A549 (cell line): ENCODE results near the gene VAV3. TPM values are rescaled to one million over a fixed set of nuclear protein-coding genes. Genes with fewer than 3 reads are reported as not detected.

Experiments
- ATAC-seq, 2 experiments: fragments of 200-7000 bp in 1 of 2; fragments of >200 bp in 1 of 2; cut with Nextera tagmentation in 1 of 2; cut with Tn5 transposase in 1 of 2; 3 replicates each; pipeline versions ENCODE4 v1.8.0 to v1.9.1; 2018 to 2020; ENCODE audit warnings: mild to moderate bottlenecking in 1 of 2, moderate library complexity in 1 of 2
- CTCF ChIA-PET: fragments of 300-600 bp; sonication (Branson Sonifier 250); formaldehyde crosslinking; extraction: SDS; loops from one replicate; lab custom pipeline; 2021; ENCODE audit warnings: antibody characterized with exemption, inconsistent platforms; lab: Yijun Ruan, JAX
- POLR2A ChIA-PET: fragments of 350-600 bp; formaldehyde crosslinking; extraction: SDS; loops from one replicate; lab custom pipeline; 2021; ENCODE audit warnings: antibody characterized with exemption, inconsistent platforms; lab: Yijun Ruan, JAX
- DNase-seq, 2 experiments: peaks; one replicate each; pipeline versions ENCODE4 v3.0.0 to v3.0.0-alpha.2; 2011 to 2016; ENCODE audit warnings: low read depth in 1 of 2, low spot score in 1 of 2
- FAIRE-seq: peaks from 2 replicates; lab custom pipeline; 2011; peaks lifted over from hg19 to GRCh38; lab: Jason Lieb, UNC
- H3K27ac ChIP-seq, 2 experiments: fragments of >200 bp; sonication (Bioruptor Twin); formaldehyde crosslinking; 3 replicates each; pipeline ENCODE4 v1.5.1; 2016 to 2017
- H3K4me1 ChIP-seq: fragments of >200 bp; sonication (Bioruptor Twin); formaldehyde crosslinking; 3 replicates; pipeline ENCODE4 v1.6.1; 2016
- H3K4me2 ChIP-seq: fragments of >200 bp; sonication (Bioruptor Twin); formaldehyde crosslinking; 3 replicates; pipeline ENCODE4 v1.6.1; 2016
- H3K4me3 ChIP-seq: fragments of >200 bp; sonication (Bioruptor Twin); formaldehyde crosslinking; 3 replicates; pipeline ENCODE4 v1.5.1; 2016
- H3K9me3 ChIP-seq: fragments of >200 bp; sonication (Bioruptor Twin); formaldehyde crosslinking; 3 replicates; pipeline ENCODE4 v1.6.1; 2016
- BCL3 ChIP-seq: fragments of >200 bp; sonication (Bioruptor Twin); formaldehyde crosslinking; IDR thresholded peaks from 3 replicates; pipeline ENCODE4 v1.6.1; 2016
- BHLHE40 ChIP-seq: IDR thresholded peaks from 2 replicates; pipeline ENCODE4 v1.6.1; 2012; ENCODE audit warnings: low read depth, low read length, inconsistent platforms
- CBX8 ChIP-seq: fragments of 200-600 bp; sonication (generic); IDR thresholded peaks from 2 replicates; pipeline ENCODE4 v1.6.1; 2016
- CHD2 ChIP-seq: fragments of 150-350 bp; IDR thresholded peaks from 2 replicates; pipeline ENCODE4 v1.6.1; 2014; ENCODE audit warnings: low read length; ENCODE audit not compliant: partially characterized antibody
- EHF ChIP-seq: fragments of 250-450 bp; sonication (Bioruptor Pico); IDR thresholded peaks from 2 replicates; pipeline ENCODE4 v1.5.0; 2020; ENCODE audit warnings: mild to moderate bottlenecking
- EHMT2 ChIP-seq: fragments of 200-600 bp; sonication (generic); IDR thresholded peaks from 2 replicates; pipeline ENCODE4 v1.6.1; 2016; ENCODE audit warnings: antibody characterized with exemption, low read depth, mild to moderate bottlenecking, moderate library complexity
- EP300 ChIP-seq, 2 experiments: fragments of >200 bp; sonication (Bioruptor Twin); formaldehyde crosslinking; IDR thresholded peaks; 2 replicates in 1 of 2; 3 replicates in 1 of 2; pipeline ENCODE4 v1.6.1; 2016 to 2017
- FOSB ChIP-seq: fragments of 250-450 bp; sonication (Bioruptor Pico); IDR thresholded peaks from 2 replicates; pipeline ENCODE4 v1.5.0; 2020; ENCODE audit warnings: mild to moderate bottlenecking, moderate library complexity
- HOXA7 ChIP-seq: fragments of 250-450 bp; sonication (Bioruptor Pico); IDR thresholded peaks from 2 replicates; pipeline ENCODE4 v1.5.0; 2020; ENCODE audit warnings: mild to moderate bottlenecking, moderate library complexity
- HOXB13 ChIP-seq: fragments of 250-450 bp; sonication (Bioruptor Pico); IDR thresholded peaks from 2 replicates; pipeline ENCODE4 v1.5.0; 2020; ENCODE audit warnings: low read depth, mild to moderate bottlenecking, moderate library complexity
- HOXB5 ChIP-seq: fragments of 250-450 bp; sonication (Bioruptor Pico); IDR thresholded peaks from 2 replicates; pipeline ENCODE4 v1.5.0; 2020; ENCODE audit warnings: mild to moderate bottlenecking, moderate library complexity
- KDM1A ChIP-seq: fragments of 200-600 bp; sonication (generic); IDR thresholded peaks from 2 replicates; pipeline ENCODE4 v1.6.1; 2016; ENCODE audit warnings: low read depth, mild to moderate bottlenecking
- MAFK ChIP-seq: fragments of 450-650 bp; IDR thresholded peaks from 2 replicates; pipeline ENCODE4 v1.6.1; 2014; ENCODE audit not compliant: partially characterized antibody
- NFE2L2 ChIP-seq: fragments of 150-350 bp; conservative IDR thresholded peaks from 2 replicates; pipeline ENCODE4 v1.6.1; 2014; ENCODE audit warnings: low read length
- POLR2A ChIP-seq: IDR thresholded peaks from 2 replicates; pipeline ENCODE4 v1.6.1; 2012; ENCODE audit warnings: mild to moderate bottlenecking, low read length
- RAD21 ChIP-seq, 2 experiments: fragments of >200 bp in 1 of 2; sonication (Bioruptor Twin) in 1 of 2; formaldehyde crosslinking in 1 of 2; IDR thresholded peaks in 1 of 2; conservative IDR thresholded peaks in 1 of 2; 2 replicates in 1 of 2; 3 replicates in 1 of 2; pipeline ENCODE4 v1.6.1; 2012 to 2018; ENCODE audit warnings: inconsistent platforms in 1 of 2
- RFX5 ChIP-seq: fragments of 450-650 bp; IDR thresholded peaks from 2 replicates; pipeline ENCODE4 v1.7.1; 2014; ENCODE audit warnings: antibody characterized with exemption, mild to moderate bottlenecking, moderate library complexity
- SREBF2 ChIP-seq: fragments of 450-650 bp; IDR thresholded peaks from 2 replicates; pipeline ENCODE4 v1.6.1; 2014; ENCODE audit warnings: mild to moderate bottlenecking, moderate library complexity
- TFCP2L1 ChIP-seq: fragments of 250-450 bp; sonication (Bioruptor Pico); IDR thresholded peaks from 2 replicates; pipeline ENCODE4 v1.5.0; 2021; ENCODE audit warnings: mild to moderate bottlenecking
- TP53 ChIP-seq: fragments of 250-450 bp; sonication (Bioruptor Pico); IDR thresholded peaks from 2 replicates; pipeline ENCODE4 v1.5.0; 2021; ENCODE audit warnings: mild to moderate bottlenecking, moderate library complexity
- ZC3H11A ChIP-seq: fragments of 450-650 bp; IDR thresholded peaks from 2 replicates; pipeline ENCODE4 v1.6.1; 2014; ENCODE audit warnings: antibody characterized with exemption, mild to moderate bottlenecking
- ZNF302 ChIP-seq: fragments of 250-450 bp; sonication (Bioruptor Pico); IDR thresholded peaks from 2 replicates; pipeline ENCODE4 v1.9.0; 2021; ENCODE audit warnings: inconsistent platforms, mild to moderate bottlenecking, moderate library complexity
- ZSCAN20 ChIP-seq: fragments of 250-450 bp; sonication (Bioruptor Pico); IDR thresholded peaks from 2 replicates; pipeline ENCODE4 v1.8.0; 2022; ENCODE audit warnings: mild to moderate bottlenecking, moderate library complexity
- WGBS: methylation state at CpG from one replicate; pipeline ENCODE4 v1.1.6; 2017; ENCODE audit errors: missing lambda C conversion rate; 5-methylcytosine and 5-hydroxymethylcytosine counted together
- polyA plus RNA-seq, 4 experiments: library from polyadenylated mRNA; depleted of rRNA in 3 of 4; stranded (reverse); fragments of >200 nt; fragmentation: RNase III in 1 of 4; extraction: RNeasy Plus Mini Kit Qiagen cat#74134 plus additional on column Dnase treatment in 1 of 4; gene quantifications; 2 replicates in 3 of 4; 3 replicates in 1 of 4; pipeline ENCODE4 v1.2.3, GENCODE V29; 2011 to 2017
- TF ChIP-seq, protein P1 (sequence below): fragments of >200 bp; sonication (Bioruptor Twin); formaldehyde crosslinking; IDR thresholded peaks from 3 replicates; pipeline ENCODE4 v1.5.1; 2016
- TF ChIP-seq, protein P2 (sequence below): IDR thresholded peaks from 2 replicates; pipeline ENCODE4 v1.6.1; 2012
- TF ChIP-seq, protein P3 (sequence below): fragments of 150-350 bp; IDR thresholded peaks from 2 replicates; pipeline ENCODE4 v1.6.1; 2014; ENCODE audit warnings: low read depth, mild to moderate bottlenecking, low read length

The VAV3 gene
- polyA plus RNA-seq, 2 of the 4 experiments (the other 2 are of a cell fraction) = 12.8 to 22.7 TPM

- no peak overlapping the region for H3K4me3 ChIP-seq
Measured at GRCh38 chr1:107677697-107678096, 287.3 kb downstream of the VAV3 start.

GRCh38 chr1:107674486-107674885, 290.5 kb downstream of the VAV3 start:
- Histone ChIP-seq H3K27ac (no peak overlapping the region), H3K4me2 (no peak overlapping the region), H3K4me3 (no peak overlapping the region), H3K9me3 (no peaks in the 10 kb centered on the region), H3K4me1 (peaks cover 54% of the 10 kb centered on the region)
- ATAC-seq (no peak), DNase-seq (no peak), FAIRE-seq (no peak)
- CTCF ChIA-PET = no interaction called here
- TF ChIP-seq FOSB (CRISPR knock-in tag) (no peak), ZC3H11A (no peak), EHMT2 (no peak), ZSCAN20 (CRISPR knock-in tag) (no peak), BHLHE40 (no peak), RAD21 (conservative IDR thresholded peaks at IDR 0.05 in 1 of 2, IDR thresholded peaks at IDR 0.05 in 1 of 2) (no peak), EP300 (IDR thresholded peaks at IDR 0.05) (no peak), HOXB13 (CRISPR knock-in tag) (no peak), TP53 (CRISPR knock-in tag) (no peak), BCL3 (no peak), HOXB5 (no peak), KDM1A (no peak)
- TF ChIP-seq, protein P1, sequence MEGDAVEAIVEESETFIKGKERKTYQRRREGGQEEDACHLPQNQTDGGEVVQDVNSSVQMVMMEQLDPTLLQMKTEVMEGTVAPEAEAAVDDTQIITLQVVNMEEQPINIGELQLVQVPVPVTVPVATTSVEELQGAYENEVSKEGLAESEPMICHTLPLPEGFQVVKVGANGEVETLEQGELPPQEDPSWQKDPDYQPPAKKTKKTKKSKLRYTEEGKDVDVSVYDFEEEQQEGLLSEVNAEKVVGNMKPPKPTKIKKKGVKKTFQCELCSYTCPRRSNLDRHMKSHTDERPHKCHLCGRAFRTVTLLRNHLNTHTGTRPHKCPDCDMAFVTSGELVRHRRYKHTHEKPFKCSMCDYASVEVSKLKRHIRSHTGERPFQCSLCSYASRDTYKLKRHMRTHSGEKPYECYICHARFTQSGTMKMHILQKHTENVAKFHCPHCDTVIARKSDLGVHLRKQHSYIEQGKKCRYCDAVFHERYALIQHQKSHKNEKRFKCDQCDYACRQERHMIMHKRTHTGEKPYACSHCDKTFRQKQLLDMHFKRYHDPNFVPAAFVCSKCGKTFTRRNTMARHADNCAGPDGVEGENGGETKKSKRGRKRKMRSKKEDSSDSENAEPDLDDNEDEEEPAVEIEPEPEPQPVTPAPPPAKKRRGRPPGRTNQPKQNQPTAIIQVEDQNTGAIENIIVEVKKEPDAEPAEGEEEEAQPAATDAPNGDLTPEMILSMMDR = no peak
- 50% methylated on average over 1 of the region's 1 CpG for WGBS
- POLR2A ChIA-PET = no interaction called here

More at GRCh38 chr1:107677697-107678096, 287.3 kb downstream of the VAV3 start:
- Histone ChIP-seq H3K4me2 (peak overlapping the region; percentile 51), H3K4me1 (peaks cover 58% of the 10 kb centered on the region), H3K9me3 (no peaks in the 10 kb centered on the region), H3K27ac (peak overlapping the region; percentile 2 to 13; a peak in 1 of 6 replicates)
- CTCF ChIA-PET = interaction anchor here (1.6 kb wide), 1 partner anchor 147 kb away, joined by 3 read pairs; no protein-coding TSS in a partner anchor
- no peak for TF ChIP-seq EHF
- TF ChIP-seq CBX8 = no peak
- no peak for TF ChIP-seq TFCP2L1 (CRISPR knock-in tag)
- no peak for TF ChIP-seq NFE2L2
- no peak for TF ChIP-seq ZC3H11A
- TF ChIP-seq RFX5 = no peak
- no peak for TF ChIP-seq HOXA7 (CRISPR knock-in tag)
- TF ChIP-seq BHLHE40 = no peak
- TF ChIP-seq, protein P2, sequence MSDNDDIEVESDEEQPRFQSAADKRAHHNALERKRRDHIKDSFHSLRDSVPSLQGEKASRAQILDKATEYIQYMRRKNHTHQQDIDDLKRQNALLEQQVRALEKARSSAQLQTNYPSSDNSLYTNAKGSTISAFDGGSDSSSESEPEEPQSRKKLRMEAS = no peak
- no peak for TF ChIP-seq ZNF302
- no peak for TF ChIP-seq BCL3
- TF ChIP-seq CHD2 = no peak
- no peak for TF ChIP-seq MAFK
- no peak for TF ChIP-seq POLR2A
- no peak for TF ChIP-seq SREBF2
- TF ChIP-seq, protein P3, sequence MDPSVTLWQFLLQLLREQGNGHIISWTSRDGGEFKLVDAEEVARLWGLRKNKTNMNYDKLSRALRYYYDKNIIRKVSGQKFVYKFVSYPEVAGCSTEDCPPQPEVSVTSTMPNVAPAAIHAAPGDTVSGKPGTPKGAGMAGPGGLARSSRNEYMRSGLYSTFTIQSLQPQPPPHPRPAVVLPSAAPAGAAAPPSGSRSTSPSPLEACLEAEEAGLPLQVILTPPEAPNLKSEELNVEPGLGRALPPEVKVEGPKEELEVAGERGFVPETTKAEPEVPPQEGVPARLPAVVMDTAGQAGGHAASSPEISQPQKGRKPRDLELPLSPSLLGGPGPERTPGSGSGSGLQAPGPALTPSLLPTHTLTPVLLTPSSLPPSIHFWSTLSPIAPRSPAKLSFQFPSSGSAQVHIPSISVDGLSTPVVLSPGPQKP = no peak
- POLR2A ChIA-PET = no interaction called here
- FAIRE-seq (no peak), ATAC-seq (no peak), DNase-seq (no peak)
- 67% methylated on average over 3 of the region's 3 CpGs for WGBS
